ENCODE measurements around the gene CAMTA1. TPM values are rescaled to one million over a fixed set of nuclear protein-coding genes. Genes with fewer than 3 reads are reported as not detected.

The CAMTA1 gene
- total RNA-seq, 2 donors from 2014 or later = 105 to 113 TPM

DNA sequence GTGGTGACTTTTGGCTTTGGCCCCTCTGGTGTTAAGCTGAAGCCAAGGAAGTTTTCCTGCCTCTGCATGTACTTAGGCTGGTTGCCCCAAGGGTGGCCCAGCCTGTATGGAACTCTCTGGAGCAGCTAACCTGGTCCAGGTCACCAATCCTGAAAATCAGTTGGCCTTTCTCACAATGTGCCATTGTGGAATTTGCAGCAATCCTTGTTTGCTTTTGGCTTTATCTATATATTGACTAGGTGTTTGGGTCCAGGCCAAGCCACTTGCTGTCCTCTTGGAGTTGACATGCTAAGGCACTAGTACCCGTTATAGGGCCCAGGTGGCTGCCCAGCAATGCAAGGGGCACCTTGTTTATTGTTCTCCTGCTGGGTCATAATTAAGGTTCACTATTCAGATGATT lies 124.6 kb downstream of the CAMTA1 start:
- ATAC-seq (ENCODE audit: insufficient number of reproducible peaks, low FRiP score, low read depth) (no peak), DNase-seq (ENCODE audit: low spot score) (no peak)
- Histone ChIP-seq H3K36me3 (no peaks in the 10 kb centered on the region), H3K4me1 (ENCODE audit: control insufficient read depth in 1 of 2, low read depth in 2 of 2) (no peaks in the 10 kb centered on the region), H3K27me3 (replicated peaks; ENCODE audit: insufficient read depth) (no peaks in the 10 kb centered on the region), H3K4me3 (no peak overlapping the region), H3K27ac (no peak overlapping the region), H3K9me3 (no peaks in the 10 kb centered on the region)
- TF ChIP-seq, protein P1, sequence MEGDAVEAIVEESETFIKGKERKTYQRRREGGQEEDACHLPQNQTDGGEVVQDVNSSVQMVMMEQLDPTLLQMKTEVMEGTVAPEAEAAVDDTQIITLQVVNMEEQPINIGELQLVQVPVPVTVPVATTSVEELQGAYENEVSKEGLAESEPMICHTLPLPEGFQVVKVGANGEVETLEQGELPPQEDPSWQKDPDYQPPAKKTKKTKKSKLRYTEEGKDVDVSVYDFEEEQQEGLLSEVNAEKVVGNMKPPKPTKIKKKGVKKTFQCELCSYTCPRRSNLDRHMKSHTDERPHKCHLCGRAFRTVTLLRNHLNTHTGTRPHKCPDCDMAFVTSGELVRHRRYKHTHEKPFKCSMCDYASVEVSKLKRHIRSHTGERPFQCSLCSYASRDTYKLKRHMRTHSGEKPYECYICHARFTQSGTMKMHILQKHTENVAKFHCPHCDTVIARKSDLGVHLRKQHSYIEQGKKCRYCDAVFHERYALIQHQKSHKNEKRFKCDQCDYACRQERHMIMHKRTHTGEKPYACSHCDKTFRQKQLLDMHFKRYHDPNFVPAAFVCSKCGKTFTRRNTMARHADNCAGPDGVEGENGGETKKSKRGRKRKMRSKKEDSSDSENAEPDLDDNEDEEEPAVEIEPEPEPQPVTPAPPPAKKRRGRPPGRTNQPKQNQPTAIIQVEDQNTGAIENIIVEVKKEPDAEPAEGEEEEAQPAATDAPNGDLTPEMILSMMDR (IDR thresholded peaks at IDR 0.05) = no peak

DNA sequence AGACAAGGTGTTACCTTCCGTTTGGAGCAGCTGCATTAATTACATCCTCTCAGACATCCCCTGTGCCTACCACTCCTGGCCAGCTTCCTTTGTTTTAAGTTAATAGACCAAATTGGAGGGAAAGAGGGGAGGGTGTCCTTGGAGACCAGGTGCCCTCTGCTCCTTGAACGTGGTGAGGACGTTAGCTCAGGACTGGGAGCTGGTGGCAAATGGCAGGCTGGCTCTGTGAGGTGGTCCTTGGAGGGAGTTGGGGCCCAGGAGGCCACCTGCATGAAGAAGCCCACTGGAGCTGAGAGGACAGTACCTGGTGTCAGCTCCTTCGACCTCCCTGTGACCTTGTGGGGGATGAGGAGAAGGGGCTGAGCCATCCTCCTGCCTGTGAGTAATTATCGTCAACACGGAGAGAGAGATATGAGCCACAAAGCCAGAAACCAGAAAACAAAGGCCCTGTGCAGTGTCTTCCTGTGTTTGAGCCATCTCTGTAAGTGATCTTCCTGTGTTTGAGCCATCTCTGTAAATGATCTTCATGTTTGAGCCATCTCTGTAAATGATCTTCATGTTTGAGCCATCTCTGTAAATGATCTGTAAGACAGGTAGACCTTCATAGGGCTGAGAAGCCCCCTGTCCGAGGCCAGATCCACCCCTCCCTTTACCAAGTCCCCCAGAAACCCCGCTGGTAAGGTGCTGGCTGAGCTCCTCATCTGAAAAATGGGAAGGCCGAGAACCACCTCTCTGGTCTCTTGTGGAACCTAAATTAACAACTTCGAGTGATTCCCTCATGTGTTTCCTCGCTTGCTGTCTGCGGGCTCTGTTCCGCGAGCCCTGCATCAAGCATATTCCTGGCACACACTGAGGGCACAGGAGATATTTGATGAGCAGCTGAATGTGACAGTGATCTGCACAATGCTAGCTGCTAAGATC lies 126.0 kb downstream of the CAMTA1 start:
- H3K4me1 ChIP-seq (ENCODE audit: control insufficient read depth in 1 of 2, low read depth in 2 of 2) = no peaks in the 10 kb centered on the region
- DNase-seq (ENCODE audit: low spot score) = no peak
- H3K27me3 ChIP-seq (replicated peaks; ENCODE audit: insufficient read depth) = no peaks in the 10 kb centered on the region
- no peak overlapping the region for H3K4me3 ChIP-seq
- H3K9me3 ChIP-seq = no peaks in the 10 kb centered on the region
- ATAC-seq (ENCODE audit: insufficient number of reproducible peaks, low FRiP score, low read depth) = no peak
- H3K27ac ChIP-seq = no peak overlapping the region
- TF ChIP-seq, protein P1 (IDR thresholded peaks at IDR 0.05) = no peak
- no peaks in the 10 kb centered on the region for H3K36me3 ChIP-seq

DNA sequence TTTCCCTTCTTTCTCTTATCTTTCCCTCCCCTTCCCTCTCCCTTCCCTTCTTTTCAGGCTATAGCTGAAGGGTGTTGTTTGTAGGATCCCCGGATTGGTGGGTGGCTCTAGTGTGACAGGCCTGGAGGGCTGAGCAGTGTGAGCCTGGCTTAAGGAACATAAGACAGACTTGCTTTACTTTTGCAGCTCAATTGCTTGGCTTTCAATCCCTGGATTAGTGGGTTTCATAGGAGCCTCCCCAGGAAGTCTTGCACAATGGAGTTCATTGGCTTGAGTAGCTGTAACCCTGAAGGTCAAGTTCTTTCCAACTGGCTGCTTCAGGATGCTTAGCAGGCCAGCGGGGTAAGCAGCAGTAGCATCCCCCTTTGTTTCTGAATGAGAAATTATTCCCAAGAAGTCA lies 126.7 kb downstream of the CAMTA1 start:
- H3K4me3 ChIP-seq = no peak overlapping the region
- no peak for DNase-seq (ENCODE audit: low spot score)
- no peaks in the 10 kb centered on the region for H3K9me3 ChIP-seq
- ATAC-seq (ENCODE audit: insufficient number of reproducible peaks, low FRiP score, low read depth) = no peak
- TF ChIP-seq, protein P1 (IDR thresholded peaks at IDR 0.05) = no peak
- H3K27me3 ChIP-seq (replicated peaks; ENCODE audit: insufficient read depth) = no peaks in the 10 kb centered on the region
- no peaks in the 10 kb centered on the region for H3K4me1 ChIP-seq (ENCODE audit: control insufficient read depth in 1 of 2, low read depth in 2 of 2)
- H3K27ac ChIP-seq = no peak overlapping the region
- no peaks in the 10 kb centered on the region for H3K36me3 ChIP-seq

DNA sequence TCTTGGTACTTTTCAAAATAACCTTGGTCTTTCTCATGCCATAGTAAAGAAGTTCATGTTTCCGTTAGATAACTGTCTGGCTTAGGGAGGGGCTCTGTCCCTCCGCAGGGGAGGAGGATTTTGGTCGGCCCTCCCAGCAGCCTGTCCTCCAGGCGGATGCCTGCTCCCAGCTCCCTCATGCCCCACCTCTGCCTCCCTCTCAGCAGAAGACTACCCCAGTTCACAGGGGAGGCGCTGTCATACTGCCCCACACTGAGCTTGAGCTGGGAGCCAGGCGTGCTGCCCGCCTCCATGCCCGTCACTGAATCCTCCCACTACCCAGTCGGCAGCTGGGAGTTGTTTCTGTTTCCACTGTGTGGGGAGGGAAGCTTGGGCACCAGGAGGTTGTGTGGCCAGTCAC lies 127.3 kb downstream of the CAMTA1 start:
- Histone ChIP-seq H3K4me3 (no peak overlapping the region), H3K36me3 (no peaks in the 10 kb centered on the region), H3K9me3 (no peaks in the 10 kb centered on the region), H3K4me1 (ENCODE audit: control insufficient read depth in 1 of 2, low read depth in 2 of 2) (no peaks in the 10 kb centered on the region), H3K27ac (no peak overlapping the region), H3K27me3 (replicated peaks; ENCODE audit: insufficient read depth) (no peaks in the 10 kb centered on the region)
- TF ChIP-seq, protein P1 (IDR thresholded peaks at IDR 0.05) = no peak
- DNase-seq (ENCODE audit: low spot score) = no peak
- no peak for ATAC-seq (ENCODE audit: insufficient number of reproducible peaks, low FRiP score, low read depth)

DNA sequence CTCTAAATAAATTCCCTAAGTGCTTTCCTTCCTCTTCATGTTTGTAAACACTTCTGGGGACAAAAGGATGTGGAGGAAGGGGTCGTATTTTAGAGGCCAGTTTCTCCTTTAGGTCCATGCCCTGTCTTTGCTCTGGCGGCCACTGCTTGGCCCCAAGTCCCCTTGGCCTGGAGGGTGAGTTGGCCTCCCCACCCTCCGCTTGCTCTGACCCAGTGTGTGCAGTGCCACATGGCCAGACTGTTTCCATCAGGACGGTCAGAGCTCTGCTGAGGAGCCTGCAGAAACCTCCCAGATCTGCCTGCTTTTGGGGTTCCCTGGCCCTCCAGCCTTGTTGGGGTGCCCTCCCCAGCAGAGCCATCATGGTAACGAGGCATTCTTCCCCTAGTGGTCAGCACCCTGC lies 127.8 kb downstream of the CAMTA1 start:
- Histone ChIP-seq H3K4me1 (ENCODE audit: control insufficient read depth in 1 of 2, low read depth in 2 of 2) (peaks cover 0 to 3% of the 10 kb centered on the region in 2 donors), H3K27ac (no peak overlapping the region), H3K36me3 (no peaks in the 10 kb centered on the region), H3K27me3 (replicated peaks; ENCODE audit: insufficient read depth) (no peaks in the 10 kb centered on the region), H3K9me3 (no peaks in the 10 kb centered on the region), H3K4me3 (no peak overlapping the region)
- no peak for ATAC-seq (ENCODE audit: insufficient number of reproducible peaks, low FRiP score, low read depth)
- TF ChIP-seq, protein P1 (IDR thresholded peaks at IDR 0.05) = no peak
- DNase-seq (ENCODE audit: low spot score) = no peak
